D721Med (cell line): ENCODE results near the gene UBE2Q1.

ENCODE experiments used
- DNase-seq: peaks from one replicate; pipeline ENCODE4 v3.0.0; 2011; ENCODE audit warnings: low spot score; ENCODE audit not compliant: insufficient read length
- FAIRE-seq: peaks from 2 replicates; lab custom pipeline; 2011; peaks lifted over from hg19 to GRCh38; lab: Jason Lieb, UNC
- CTCF ChIP-seq: IDR thresholded peaks from 2 replicates; pipeline ENCODE4 v1.5.1; 2012; ENCODE audit warnings: mild to moderate bottlenecking, control low read depth; ENCODE audit not compliant: insufficient read depth; ENCODE audit errors: missing control alignments

UBE2Q1 gene

GRCh38 chr1:154551474-154551873, 7.0 kb downstream of the UBE2Q1 start:
- TF ChIP-seq CTCF, result no peak
- FAIRE-seq (no peak), DNase-seq (no peak)

GRCh38 chr1:154550657-154551056, 7.8 kb downstream of the UBE2Q1 start:
- FAIRE-seq, result no peak
- DNase-seq, result no peak
- no peak for TF ChIP-seq CTCF

GRCh38 chr1:154550070-154550469, 8.4 kb downstream of the UBE2Q1 start:
- FAIRE-seq, result no peak
- no peak for TF ChIP-seq CTCF
- DNase-seq, result no peak

- FAIRE-seq (no peak), DNase-seq (no peak)
- TF ChIP-seq CTCF, result no peak
These were observed 9.2 kb downstream of the UBE2Q1 start for GRCh38 chr1:154549202-154549770.

- no peak for TF ChIP-seq CTCF
- FAIRE-seq, result no peak
- no peak for DNase-seq
These were observed 10.4 kb downstream of the UBE2Q1 start for GRCh38 chr1:154548028-154548427.

GRCh38 chr1:154547105-154547732, 11.2 kb downstream of the UBE2Q1 start:
- FAIRE-seq, result no peak
- DNase-seq, result no peak

More at GRCh38 chr1:154547105-154547732, 11.2 kb downstream of the UBE2Q1 start:
- no peak for TF ChIP-seq CTCF
